Gastroesophageal sphincter (tissue), 3 donors: ENCODE results near the gene GATC.

Source experiments
- POLR2A ChIP-seq, 2 donors: fragments of 450-650 bp; IDR thresholded peaks; one replicate each; pipeline ENCODE4 v1.6.1; 2017; ENCODE audit warnings: antibody characterized with exemption in 2 of 2, mild to moderate bottlenecking in 2 of 2, moderate library complexity in 1 of 2
- TF ChIP-seq, protein P1 (sequence below), 4 experiments: fragments of 200-600 bp in 2 of 4; fragments of 450-650 bp in 2 of 4; sonication (generic) in 1 of 4; IDR thresholded peaks; one replicate each; pipeline ENCODE4 v1.5.1; 2017 to 2019; ENCODE audit warnings: antibody characterized with exemption in 4 of 4, mild to moderate bottlenecking in 2 of 4, moderate library complexity in 2 of 4

GRCh38 chr12:120495731-120496412, 49.6 kb downstream of the GATC start, which contains the start of gene DYNLL1:
- TF ChIP-seq POLR2A (IDR thresholded peaks at IDR 0.05) = peak; percentile 87 to 95
- TF ChIP-seq, protein P1, sequence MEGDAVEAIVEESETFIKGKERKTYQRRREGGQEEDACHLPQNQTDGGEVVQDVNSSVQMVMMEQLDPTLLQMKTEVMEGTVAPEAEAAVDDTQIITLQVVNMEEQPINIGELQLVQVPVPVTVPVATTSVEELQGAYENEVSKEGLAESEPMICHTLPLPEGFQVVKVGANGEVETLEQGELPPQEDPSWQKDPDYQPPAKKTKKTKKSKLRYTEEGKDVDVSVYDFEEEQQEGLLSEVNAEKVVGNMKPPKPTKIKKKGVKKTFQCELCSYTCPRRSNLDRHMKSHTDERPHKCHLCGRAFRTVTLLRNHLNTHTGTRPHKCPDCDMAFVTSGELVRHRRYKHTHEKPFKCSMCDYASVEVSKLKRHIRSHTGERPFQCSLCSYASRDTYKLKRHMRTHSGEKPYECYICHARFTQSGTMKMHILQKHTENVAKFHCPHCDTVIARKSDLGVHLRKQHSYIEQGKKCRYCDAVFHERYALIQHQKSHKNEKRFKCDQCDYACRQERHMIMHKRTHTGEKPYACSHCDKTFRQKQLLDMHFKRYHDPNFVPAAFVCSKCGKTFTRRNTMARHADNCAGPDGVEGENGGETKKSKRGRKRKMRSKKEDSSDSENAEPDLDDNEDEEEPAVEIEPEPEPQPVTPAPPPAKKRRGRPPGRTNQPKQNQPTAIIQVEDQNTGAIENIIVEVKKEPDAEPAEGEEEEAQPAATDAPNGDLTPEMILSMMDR (IDR thresholded peaks at IDR 0.05) = peak in 2 of 4 experiments; percentile 17 to 44
